ENCODE data around the gene HBE1. TPM values are rescaled to one million over a fixed set of nuclear protein-coding genes. Genes with fewer than 3 reads are reported as not detected.
"Not testable (repeated sequence)": the region's sequence is repeated elsewhere in the genome, so short reads cannot be mapped to it uniquely, and the experiment has no call there.

The HBE1 gene
- not detected for total RNA-seq
- polyA plus RNA-seq, result not detected

GRCh38 chr11:5269715-5270147 is at the start of gene HBE1:
Gene HBE1, minus strand, starts transcription at chr11:5269945. Its CDS starts 55 bp downstream, at chr11:5269890.
- H3K27ac ChIP-seq (ENCODE audit: low read depth, low read length), result no peak within 1 kb of the TSS
- H3K36me3 ChIP-seq (ENCODE audit: insufficient read depth, low read length), result no peaks in the 10 kb centered on the region
- no peaks in the 10 kb centered on the region for H3K4me1 ChIP-seq (ENCODE audit: insufficient read depth, low read length)
- DNase-seq, result no peak
- Mint-ChIP-seq H3K4me1 (no peaks in the 10 kb centered on the region), H3K9me3 (peaks cover 0 to 3% (median 0%) of the 10 kb centered on the region in 5 donors), H3K27me3 (no peaks in the 10 kb centered on the region), H3K36me3 (no peaks in the 10 kb centered on the region), H3K4me3 (no peak within 1 kb of the TSS), H3K27ac (no peak within 1 kb of the TSS)
- no peaks in the 10 kb centered on the region for H3K9me3 ChIP-seq (ENCODE audit: low read length)
- CTCF ChIA-PET, result no interaction called here
- POLR2A ChIA-PET, result no interaction called here
- no peak within 1 kb of the TSS for H3K4me3 ChIP-seq (ENCODE audit: low read length)
- H3K27me3 ChIP-seq (ENCODE audit: insufficient read depth, low read length, poor library complexity, severe bottlenecking), result no peaks in the 10 kb centered on the region

DNA sequence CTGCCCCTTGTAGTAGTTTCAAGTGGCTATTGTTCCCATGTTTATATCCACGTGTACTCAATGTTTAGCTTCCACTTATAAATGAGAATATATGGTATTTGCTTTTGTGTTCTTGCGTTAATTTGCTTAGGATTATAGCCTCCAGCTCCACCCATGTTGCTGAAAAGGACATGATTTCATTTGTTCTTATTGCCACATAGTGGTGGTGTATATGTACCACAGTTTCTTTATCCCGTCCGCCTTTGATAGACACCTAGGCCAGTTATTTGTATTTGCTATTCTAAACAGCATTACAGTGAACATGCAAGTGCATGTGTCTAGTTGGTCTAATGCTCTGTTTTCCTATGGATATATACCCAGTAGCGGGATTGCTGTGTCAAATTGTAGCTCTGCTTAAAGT is 47.5 kb upstream of the HBE1 start:
- Histone ChIP-seq H3K36me3 (ENCODE audit: insufficient read depth, low read length) (no peaks in the 10 kb centered on the region), H3K9me3 (ENCODE audit: low read length) (no peaks in the 10 kb centered on the region), H3K4me3 (ENCODE audit: low read length) (no peak overlapping the region), H3K27me3 (ENCODE audit: insufficient read depth, low read length, poor library complexity, severe bottlenecking) (no peaks in the 10 kb centered on the region), H3K27ac (ENCODE audit: low read depth, low read length) (no peak overlapping the region), H3K4me1 (ENCODE audit: insufficient read depth, low read length) (no peaks in the 10 kb centered on the region)
- Mint-ChIP-seq H3K4me1 (no peaks in the 10 kb centered on the region), H3K4me3 (no peak overlapping the region), H3K27me3 (no peaks in the 10 kb centered on the region), H3K36me3 (no peaks in the 10 kb centered on the region), H3K9me3 (peaks cover 0 to 9% (median 0%) of the 10 kb centered on the region in 5 donors), H3K27ac (no peak overlapping the region)
- DNase-seq, result no peak
- CTCF ChIA-PET, result no interaction called here
- POLR2A ChIA-PET, result no interaction called here

DNA sequence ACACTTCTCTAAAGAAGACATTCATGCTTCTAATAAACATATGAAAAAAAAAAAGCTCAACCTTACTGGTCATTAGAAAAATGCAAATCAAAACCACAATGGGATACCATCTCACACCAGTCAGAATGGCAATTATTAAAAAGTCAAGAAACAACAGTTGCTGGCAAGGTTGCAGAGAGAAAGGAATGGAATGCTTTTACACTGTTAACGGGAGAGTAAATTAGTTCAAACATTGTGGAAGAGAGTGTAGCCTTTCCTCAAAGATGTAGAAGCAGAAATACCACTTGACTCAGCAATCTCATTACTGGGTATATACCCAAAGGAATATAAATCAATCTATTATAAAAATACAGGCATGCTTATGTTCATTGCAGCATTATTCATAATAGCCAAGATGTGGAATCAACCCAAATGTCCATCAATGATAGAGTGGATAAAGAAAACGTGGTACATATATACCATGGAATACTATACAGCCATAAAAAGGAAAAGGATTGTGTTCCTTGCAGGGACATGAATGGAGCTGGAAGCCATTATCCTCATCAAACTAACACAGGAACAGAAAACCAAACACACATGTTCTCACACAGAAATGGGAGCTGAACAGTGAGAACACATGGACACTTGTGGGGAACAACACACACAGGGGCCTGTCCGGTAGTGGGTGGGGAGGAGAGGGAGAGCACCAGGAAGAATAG is 43.7 kb upstream of the HBE1 start:
- H3K36me3 ChIP-seq (ENCODE audit: insufficient read depth, low read length); H3K9me3 Mint-ChIP-seq; CTCF ChIA-PET; POLR2A ChIA-PET; DNase-seq; H3K9me3 ChIP-seq (ENCODE audit: low read length); H3K27ac Mint-ChIP-seq; H3K27me3 Mint-ChIP-seq; H3K4me3 ChIP-seq (ENCODE audit: low read length); H3K4me3 Mint-ChIP-seq; H3K4me1 Mint-ChIP-seq; H3K27ac ChIP-seq (ENCODE audit: low read depth, low read length); H3K27me3 ChIP-seq (ENCODE audit: insufficient read depth, low read length, poor library complexity, severe bottlenecking); H3K36me3 Mint-ChIP-seq; H3K4me1 ChIP-seq (ENCODE audit: insufficient read depth, low read length): not testable (repeated sequence)

DNA sequence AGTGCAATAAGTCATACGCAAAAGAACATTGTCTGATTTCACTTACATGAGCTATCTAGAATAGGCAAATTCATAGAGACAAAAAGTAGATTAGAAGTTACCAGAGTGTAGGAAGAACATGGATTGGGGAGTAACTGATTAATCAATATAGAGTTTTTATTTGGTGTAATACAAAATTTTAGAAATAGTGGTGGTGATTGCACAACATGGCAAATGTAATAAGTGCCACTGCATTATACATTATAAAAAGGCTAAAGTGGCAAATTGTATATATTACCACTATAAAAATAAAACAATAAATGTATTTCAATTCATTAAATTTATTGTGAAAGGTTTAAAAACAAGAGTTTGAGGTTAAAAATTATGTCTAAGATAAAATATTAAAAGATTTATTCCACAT is 40.7 kb upstream of the HBE1 start:
- CTCF ChIA-PET, result no interaction called here
- Mint-ChIP-seq H3K27ac (no peak overlapping the region), H3K36me3 (no peaks in the 10 kb centered on the region), H3K4me3 (no peak overlapping the region), H3K9me3 (no peaks in the 10 kb centered on the region), H3K4me1 (no peaks in the 10 kb centered on the region), H3K27me3 (no peaks in the 10 kb centered on the region)
- H3K27ac ChIP-seq (ENCODE audit: low read depth, low read length), result no peak overlapping the region
- H3K4me3 ChIP-seq (ENCODE audit: low read length), result no peak overlapping the region
- H3K36me3 ChIP-seq (ENCODE audit: insufficient read depth, low read length), result no peaks in the 10 kb centered on the region
- H3K4me1 ChIP-seq (ENCODE audit: insufficient read depth, low read length), result no peaks in the 10 kb centered on the region
- POLR2A ChIA-PET, result no interaction called here
- H3K9me3 ChIP-seq (ENCODE audit: low read length), result no peaks in the 10 kb centered on the region
- no peaks in the 10 kb centered on the region for H3K27me3 ChIP-seq (ENCODE audit: insufficient read depth, low read length, poor library complexity, severe bottlenecking)
- DNase-seq, result no peak

DNA sequence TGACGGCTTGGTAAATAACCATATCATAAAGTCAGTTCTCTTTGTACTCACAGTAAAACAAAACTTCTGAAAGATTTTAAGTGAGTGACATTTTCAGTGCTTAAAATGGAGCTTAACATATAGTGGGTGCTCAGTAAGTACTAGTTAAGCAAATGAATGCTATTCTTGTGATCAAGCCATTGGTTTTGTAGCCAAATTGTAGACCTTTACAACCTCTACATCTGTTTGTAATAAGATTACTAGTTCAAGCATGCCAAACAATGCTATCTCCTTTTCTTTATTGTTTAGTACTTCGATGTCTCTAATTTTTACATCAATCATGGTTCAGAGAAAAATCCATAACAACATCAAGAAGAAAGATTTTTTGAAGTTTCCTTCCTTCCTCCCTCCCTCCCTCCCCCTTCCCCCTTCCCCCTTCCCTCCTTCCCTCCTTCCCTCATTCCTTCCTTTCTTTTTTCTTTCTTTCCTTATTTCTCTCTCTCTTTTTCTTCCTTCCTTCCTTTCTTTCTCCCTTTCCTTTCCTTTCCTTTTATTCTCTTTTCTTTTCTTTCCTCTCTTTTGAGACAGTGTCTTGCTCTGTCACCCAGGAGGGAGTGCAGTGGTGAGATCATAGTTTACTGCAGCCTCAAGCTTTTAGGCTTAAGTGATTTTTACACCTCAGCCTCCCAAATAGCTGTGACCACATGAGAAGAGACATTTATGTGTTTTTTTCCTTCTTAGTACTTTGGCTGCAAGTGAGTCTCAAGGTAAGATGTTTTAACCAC is 37.7 kb upstream of the HBE1 start:
- H3K4me1 ChIP-seq (ENCODE audit: insufficient read depth, low read length), result no peaks in the 10 kb centered on the region
- no peaks in the 10 kb centered on the region for H3K9me3 Mint-ChIP-seq
- no peak overlapping the region for H3K4me3 ChIP-seq (ENCODE audit: low read length)
- no peaks in the 10 kb centered on the region for H3K4me1 Mint-ChIP-seq
- H3K27ac Mint-ChIP-seq, result no peak overlapping the region
- no peaks in the 10 kb centered on the region for H3K36me3 ChIP-seq (ENCODE audit: insufficient read depth, low read length)
- H3K36me3 Mint-ChIP-seq, result no peaks in the 10 kb centered on the region
- peaks cover 0 to 1% of the 10 kb centered on the region in 2 donors for H3K27me3 Mint-ChIP-seq
- CTCF ChIA-PET, result no interaction called here
- no peak overlapping the region for H3K4me3 Mint-ChIP-seq
- H3K9me3 ChIP-seq (ENCODE audit: low read length), result no peaks in the 10 kb centered on the region
- DNase-seq, result no peak
- H3K27ac ChIP-seq (ENCODE audit: low read depth, low read length), result no peak overlapping the region
- H3K27me3 ChIP-seq (ENCODE audit: insufficient read depth, low read length, poor library complexity, severe bottlenecking), result no peaks in the 10 kb centered on the region
- POLR2A ChIA-PET, result no interaction called here

- H3K27me3 Mint-ChIP-seq, result peaks cover 0 to 1% of the 10 kb centered on the region in 2 donors
- ChIA-PET CTCF (no interaction called here), POLR2A (no interaction called here)
- Histone ChIP-seq H3K27ac (ENCODE audit: low read depth, low read length) (no peak overlapping the region), H3K9me3 (ENCODE audit: low read length) (no peaks in the 10 kb centered on the region), H3K27me3 (ENCODE audit: insufficient read depth, low read length, poor library complexity, severe bottlenecking) (no peaks in the 10 kb centered on the region), H3K4me1 (ENCODE audit: insufficient read depth, low read length) (no peaks in the 10 kb centered on the region), H3K4me3 (ENCODE audit: low read length) (no peak overlapping the region), H3K36me3 (ENCODE audit: insufficient read depth, low read length) (no peaks in the 10 kb centered on the region)
- no peaks in the 10 kb centered on the region for H3K36me3 Mint-ChIP-seq
- H3K4me3 Mint-ChIP-seq, result no peak overlapping the region
- no peak overlapping the region for H3K27ac Mint-ChIP-seq
- DNase-seq, result no peak
- no peaks in the 10 kb centered on the region for H3K4me1 Mint-ChIP-seq
- no peaks in the 10 kb centered on the region for H3K9me3 Mint-ChIP-seq
Observed at GRCh38 chr11:5304046-5304445, 34.3 kb upstream of the HBE1 start.

GRCh38 chr11:5303626-5304025 is 33.9 kb upstream of the HBE1 start:
- H3K4me1 Mint-ChIP-seq, result no peaks in the 10 kb centered on the region
- no peak overlapping the region for H3K4me3 ChIP-seq (ENCODE audit: low read length)
- POLR2A ChIA-PET, result no interaction called here
- no peak overlapping the region for H3K27ac ChIP-seq (ENCODE audit: low read depth, low read length)
- H3K27me3 Mint-ChIP-seq, result peaks cover 0 to 1% of the 10 kb centered on the region in 2 donors
- DNase-seq, result no peak
- H3K36me3 ChIP-seq (ENCODE audit: insufficient read depth, low read length), result no peaks in the 10 kb centered on the region
- no peaks in the 10 kb centered on the region for H3K9me3 Mint-ChIP-seq
- CTCF ChIA-PET, result no interaction called here
- H3K4me3 Mint-ChIP-seq, result no peak overlapping the region
- H3K4me1 ChIP-seq (ENCODE audit: insufficient read depth, low read length), result no peaks in the 10 kb centered on the region
- H3K27ac Mint-ChIP-seq, result no peak overlapping the region
- H3K36me3 Mint-ChIP-seq, result no peaks in the 10 kb centered on the region
- H3K27me3 ChIP-seq (ENCODE audit: insufficient read depth, low read length, poor library complexity, severe bottlenecking), result no peaks in the 10 kb centered on the region
- H3K9me3 ChIP-seq (ENCODE audit: low read length), result no peaks in the 10 kb centered on the region

DNA sequence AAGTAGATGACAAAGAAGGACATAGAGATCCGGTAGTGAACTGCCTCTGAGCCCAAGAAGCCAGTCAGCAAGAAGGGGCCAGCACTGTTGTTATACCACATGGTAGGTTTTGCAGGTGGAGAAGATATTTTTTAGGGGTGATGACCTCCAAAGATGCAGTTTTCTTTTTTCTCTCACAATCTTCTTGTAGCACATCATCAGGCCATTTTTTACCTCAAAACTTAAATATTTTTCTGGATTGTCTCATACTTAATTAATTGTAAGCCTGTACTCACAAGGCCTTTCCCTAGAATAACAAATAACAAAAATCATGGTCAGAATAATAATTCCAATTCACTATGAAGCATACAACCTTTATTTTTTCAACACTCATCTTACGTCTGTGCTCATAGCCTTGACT is 32.1 kb upstream of the HBE1 start, which contains the start of gene OR51B4:
Gene OR51B4, minus strand, starts transcription at position 101 of the 400 bp plus-strand sequence. Its CDS starts 0 bp downstream, at position 101.
- Mint-ChIP-seq H3K36me3 (no peaks in the 10 kb centered on the region), H3K27ac (no peak within 1 kb of the TSS), H3K4me1 (no peaks in the 10 kb centered on the region), H3K27me3 (peaks cover 3 to 5% of the 10 kb centered on the region in 2 donors), H3K9me3 (no peaks in the 10 kb centered on the region), H3K4me3 (no peak within 1 kb of the TSS)
- H3K4me3 ChIP-seq (ENCODE audit: low read length), result no peak within 1 kb of the TSS
- H3K27ac ChIP-seq (ENCODE audit: low read depth, low read length), result no peak within 1 kb of the TSS
- no peak for DNase-seq
- no peaks in the 10 kb centered on the region for H3K4me1 ChIP-seq (ENCODE audit: insufficient read depth, low read length)
- POLR2A ChIA-PET, result no interaction called here
- no peaks in the 10 kb centered on the region for H3K36me3 ChIP-seq (ENCODE audit: insufficient read depth, low read length)
- no peaks in the 10 kb centered on the region for H3K27me3 ChIP-seq (ENCODE audit: insufficient read depth, low read length, poor library complexity, severe bottlenecking)
- CTCF ChIA-PET, result no interaction called here
- H3K9me3 ChIP-seq (ENCODE audit: low read length), result no peaks in the 10 kb centered on the region
